HepG2 (cell line): ENCODE measurements around the gene CMIP. TPM values are rescaled to one million over a fixed set of nuclear protein-coding genes. Genes with fewer than 3 reads are reported as not detected.

Source experiments
- ARID3A ChIP-seq: IDR thresholded peaks from 2 replicates; pipeline ENCODE4 v1.6.1; 2012; ENCODE audit warnings: low read depth, low read length, improper control_type of control experiment
- CCAR2 ChIP-seq: fragments of 200-400 bp; formaldehyde crosslinking; optimal IDR thresholded peaks from 2 replicates; pipeline ENCODE3; 2018; ENCODE audit warnings: low read depth, mild to moderate bottlenecking, low read length, moderate library complexity
- ELF3 ChIP-seq: IDR thresholded peaks from 2 replicates; pipeline ENCODE4 v1.6.1; 2016; ENCODE audit warnings: missing genetic modification reagents, missing compliant biosample characterization
- GTF3A ChIP-seq: sonication (generic); formaldehyde crosslinking; conservative IDR thresholded peaks from 2 replicates; pipeline ENCODE4 v1.4.0; 2020; ENCODE audit warnings: mild to moderate bottlenecking, missing genetic modification reagents
- MAFF ChIP-seq: IDR thresholded peaks from 2 replicates; pipeline ENCODE4 v1.6.1; 2011; ENCODE audit warnings: low read depth, low read length, improper control_type of control experiment
- RFX3 ChIP-seq: IDR thresholded peaks from 2 replicates; pipeline ENCODE4 v1.6.1; 2016; ENCODE audit warnings: missing biosample characterization, missing genetic modification reagents
- ZBTB21 ChIP-seq: sonication (generic); formaldehyde crosslinking; IDR thresholded peaks from 2 replicates; pipeline ENCODE4 v1.4.0; 2020; ENCODE audit warnings: missing genetic modification reagents
- ZBTB8A ChIP-seq: sonication (generic); formaldehyde crosslinking; IDR thresholded peaks from 2 replicates; pipeline ENCODE4 v1.4.0; 2020; ENCODE audit warnings: mild to moderate bottlenecking, low read depth, missing genetic modification reagents, borderline replicate concordance
- ZFAT ChIP-seq: sonication (generic); formaldehyde crosslinking; conservative IDR thresholded peaks from 2 replicates; pipeline ENCODE4 v1.8.1; 2023; ENCODE audit warnings: missing genetic modification reagents, inconsistent platforms
- ZFP91 ChIP-seq: sonication (generic); formaldehyde crosslinking; IDR thresholded peaks from 2 replicates; pipeline ENCODE4 v1.9.0; 2022; ENCODE audit warnings: missing genetic modification reagents, mild to moderate bottlenecking, borderline replicate concordance
- ZGPAT ChIP-seq: IDR thresholded peaks from 2 replicates; pipeline ENCODE4 v1.6.1; 2016; ENCODE audit warnings: mild to moderate bottlenecking
- ZMYM2 ChIP-seq: sonication (generic); formaldehyde crosslinking; IDR thresholded peaks from 2 replicates; pipeline ENCODE4 v1.8.0; 2022; ENCODE audit warnings: mild to moderate bottlenecking, missing genetic modification reagents
- ZNF142 ChIP-seq: sonication (generic); formaldehyde crosslinking; IDR thresholded peaks from 2 replicates; pipeline ENCODE4 v1.4.0; 2020; ENCODE audit warnings: missing genetic modification reagents
- ZNF296 ChIP-seq: sonication (generic); formaldehyde crosslinking; conservative IDR thresholded peaks from 2 replicates; pipeline ENCODE4 v1.5.0; 2020; ENCODE audit warnings: mild to moderate bottlenecking, missing genetic modification reagents
- ZNF607 ChIP-seq: sonication (generic); formaldehyde crosslinking; IDR thresholded peaks from 2 replicates; pipeline ENCODE4 v1.5.1; 2020; ENCODE audit warnings: missing genetic modification reagents, mild to moderate bottlenecking, borderline replicate concordance
- polyA plus RNA-seq, 8 experiments: library from polyadenylated mRNA; depleted of rRNA in 3 of 8; stranded (reverse) in 7 of 8; unstranded in 1 of 8; fragments of >200 nt; fragmentation: Illumina TruSeq in 4 of 8; extraction: Trizol in 4 of 8; gene quantifications; 2 replicates each; pipeline versions ENCODE4 v1.2.1 to v1.2.3, GENCODE V29; 2011 to 2016; ENCODE audit warnings: low read depth in 4 of 8, missing spikeins in 1 of 8, mixed read lengths in 1 of 8; ENCODE audit not compliant: insufficient read depth in 1 of 8
- total RNA-seq, 5 experiments: library from RNA; depleted of rRNA; stranded (reverse); fragments of >200 nt; fragmentation: Illumina TruSeq; extraction: Trizol; gene quantifications; 2 replicates each; pipeline ENCODE4 v1.2.3, GENCODE V29; 2016; ENCODE audit warnings: low read depth in 1 of 5

Gene CMIP
- total and polyA plus RNA-seq, 2 of the 13 experiments (the other 11 are each of a cell fraction or from before 2014, with no cell fraction given): 10.9 to 18.1 TPM

- TF ChIP-seq ZNF142 (CRISPR knock-in tag) (peak; percentile 2; the same call in 1 of the 2 replicates), CCAR2 (no peak), ZFAT (CRISPR knock-in tag) (no peak), ZNF296 (CRISPR knock-in tag) (0 out of 2 replicates have a peak, but pooled peaks have one; percentile 32), ZBTB8A (CRISPR knock-in tag) (no peak), RFX3 (CRISPR knock-in tag) (no peak), ARID3A (no peak; the same call in 1 of the 2 replicates), ELF3 (CRISPR knock-in tag) (peak; percentile 93), ZMYM2 (CRISPR knock-in tag) (peak; percentile 79; the same call in 1 of the 2 replicates), MAFF (no peak), ZBTB21 (CRISPR knock-in tag) (peak; percentile 54; the same call in 1 of the 2 replicates), GTF3A (no peak), ZGPAT (CRISPR knock-in tag) (peak; percentile 88), ZNF607 (CRISPR knock-in tag) (peak; percentile 42), ZFP91 (CRISPR knock-in tag) (peak; percentile 82; the same call in 1 of the 2 replicates)
These were observed 12.1 kb downstream of the CMIP start (continued) for GRCh38 chr16:81456523-81457325.
